RWPE1 (cell line): ENCODE measurements around the gene OR9Q1.

Source experiments
- CTCF ChIA-PET: fragments of 350-600 bp; sonication (Branson Sonifier 250); formaldehyde crosslinking; extraction: SDS; loops from one replicate; lab custom pipeline; 2021; lab: Yijun Ruan, JAX
- POLR2A ChIA-PET: fragments of 400-600 bp; formaldehyde crosslinking; extraction: SDS; loops from one replicate; lab custom pipeline; 2020; ENCODE audit warnings: antibody characterized with exemption; ENCODE audit not compliant: low non-redundant PET; lab: Yijun Ruan, JAX
- DNase-seq: peaks from one replicate; pipeline ENCODE4 v3.0.0; 2012; ENCODE audit warnings: low spot score
- H3K27ac ChIP-seq: fragments of 450-650 bp; 2 replicates; pipeline ENCODE4 v1.5.1; 2017
- CTCF ChIP-seq: fragments of 450-650 bp; conservative IDR thresholded peaks from 2 replicates; pipeline ENCODE4 v1.5.1; 2017; ENCODE audit warnings: low read depth, mild to moderate bottlenecking

OR9Q1 gene

DNA sequence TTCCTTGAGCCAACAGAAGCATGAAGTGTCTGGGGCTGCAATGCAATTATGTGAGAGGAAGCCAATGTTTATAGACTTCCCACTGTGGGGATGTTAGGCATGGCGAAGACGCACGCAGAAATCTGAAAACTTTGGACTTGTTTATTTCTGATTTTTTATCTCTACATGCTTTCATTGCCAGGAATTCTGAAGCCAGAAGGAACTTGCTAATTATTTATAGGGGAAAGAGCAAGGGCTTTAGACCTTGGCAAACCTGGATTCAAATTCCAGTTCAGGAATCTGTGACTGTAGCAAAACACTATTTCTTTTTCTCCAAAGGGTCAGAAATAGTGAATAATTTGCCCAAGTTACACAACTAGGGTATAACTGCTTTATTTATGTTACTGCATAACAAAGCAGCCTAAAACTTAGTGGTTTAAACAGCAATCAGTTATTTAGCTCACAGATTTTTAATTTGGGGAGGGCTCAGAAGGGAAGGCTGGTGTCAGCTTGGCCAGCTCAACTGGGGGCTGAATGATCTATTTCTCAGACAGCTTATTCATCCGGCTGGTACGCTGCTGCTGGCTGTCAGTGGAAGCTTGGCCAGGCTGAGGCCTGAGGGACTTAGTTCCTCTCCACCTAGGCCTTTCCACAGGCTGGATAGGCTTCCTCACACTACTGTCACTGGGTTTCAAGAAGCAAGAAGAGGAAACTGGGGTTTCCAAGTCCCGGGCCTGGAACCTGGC, 5.2 kb downstream of the OR9Q1 start:
- no peak for TF ChIP-seq CTCF
- ChIA-PET POLR2A (no interaction called here), CTCF (no interaction called here)
- no peak for DNase-seq
- no peak overlapping the region for H3K27ac ChIP-seq

GRCh38 chr11:58030653-58031052, 7.0 kb downstream of the OR9Q1 start, which contains the start of gene OR6Q1:
TSS of gene OR6Q1 (plus strand) at chr11:58030953. CDS start at chr11:58030953, 0 bp downstream.
- TF ChIP-seq CTCF = no peak
- DNase-seq = no peak
- ChIA-PET POLR2A (no interaction called here), CTCF (no interaction called here)
- H3K27ac ChIP-seq = no peak within 1 kb of the TSS

DNA sequence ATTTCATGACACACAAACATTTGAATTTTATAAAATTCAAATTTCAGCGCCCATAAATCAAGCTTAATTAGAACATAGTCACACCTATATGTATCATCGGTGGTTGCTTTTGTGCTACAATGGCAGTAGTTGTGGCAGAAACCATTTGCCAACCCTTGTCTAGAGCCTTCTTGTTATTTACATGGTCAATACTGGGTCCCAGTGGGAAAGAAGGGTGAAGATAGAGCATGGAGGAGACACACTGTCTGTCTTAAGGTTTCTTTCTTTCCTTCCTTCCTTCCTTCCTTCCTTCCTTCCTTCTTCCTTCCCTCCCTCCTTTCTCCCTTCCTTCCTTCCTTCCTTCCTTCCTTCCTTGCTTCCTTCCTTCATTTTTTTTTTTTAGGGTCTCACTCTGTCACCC, 10.8 kb downstream of the OR9Q1 start:
- ChIA-PET POLR2A (no interaction called here), CTCF (no interaction called here)
- TF ChIP-seq CTCF = no peak
- H3K27ac ChIP-seq = no peak overlapping the region
- DNase-seq = no peak

- no peak for TF ChIP-seq CTCF
- ChIA-PET CTCF (no interaction called here), POLR2A (no interaction called here)
- no peak overlapping the region for H3K27ac ChIP-seq
- no peak for DNase-seq
Measured at GRCh38 chr11:58039589-58039988, 15.9 kb downstream of the OR9Q1 start.

DNA sequence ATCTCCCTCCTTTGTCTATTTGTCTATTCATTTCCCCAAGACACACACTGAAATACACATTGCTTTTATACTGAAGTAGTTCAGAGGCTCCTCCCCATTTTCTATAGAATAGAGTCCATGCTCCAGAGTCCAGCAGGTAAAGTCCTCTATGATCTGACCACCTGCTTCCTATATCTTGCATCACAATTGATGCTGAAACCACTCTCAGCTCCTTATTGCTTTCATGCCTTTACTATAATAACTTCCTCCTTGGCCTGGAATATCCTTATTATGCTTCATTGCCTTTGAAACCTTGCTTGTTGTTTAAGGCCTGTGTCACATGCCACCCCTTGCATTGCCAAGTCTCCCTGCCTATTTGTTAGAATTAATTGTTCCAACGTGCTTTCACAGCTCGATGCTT, 19.7 kb downstream of the OR9Q1 start:
- CTCF ChIA-PET = interaction anchor here (0.7 kb wide), 1 partner anchor 475 kb away, joined by 3 read pairs; no protein-coding TSS in a partner anchor

DNA sequence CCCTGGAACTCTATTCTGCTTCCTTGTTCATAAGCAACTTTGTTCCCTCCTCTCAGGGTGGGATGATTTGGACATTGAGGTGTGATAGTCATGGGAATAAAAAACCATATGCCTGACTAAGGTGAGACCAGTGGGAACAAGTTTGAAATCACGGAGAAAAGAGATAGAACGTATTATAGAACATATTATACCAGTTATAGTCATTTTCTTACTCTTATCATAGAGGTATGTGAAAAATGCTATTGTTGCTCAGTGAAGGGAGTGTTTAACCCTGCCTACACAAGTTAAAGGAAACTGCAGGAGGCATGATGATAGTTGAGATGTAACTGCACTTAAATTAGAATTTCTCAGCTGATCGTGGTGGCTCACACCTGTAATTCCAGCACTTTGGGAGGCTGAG, 22.6 kb downstream of the OR9Q1 start:
- DNase-seq = no peak
- ChIA-PET POLR2A (no interaction called here), CTCF (no interaction called here)
- TF ChIP-seq CTCF = no peak
- H3K27ac ChIP-seq = no peak overlapping the region

More for the DNA sequence above, 19.7 kb downstream of the OR9Q1 start:
- POLR2A ChIA-PET = no interaction called here
- DNase-seq = no peak
- H3K27ac ChIP-seq = no peak overlapping the region
- TF ChIP-seq CTCF = no peak
